Left cardiac atrium (tissue), 4 donors: Measurements from ENCODE around the gene CNTNAP5. TPM values are rescaled to one million over a fixed set of nuclear protein-coding genes. Genes with fewer than 3 reads are reported as not detected.
"Not testable (repeated sequence)": the region's sequence is repeated elsewhere in the genome, so short reads cannot be mapped to it uniquely, and the experiment has no call there.

Experiments used
- ATAC-seq, 2 donors: fragments of 200-7000 bp; cut with Tn5 transposase; one replicate each; pipeline ENCODE4 v1.9.1; 2020; ENCODE audit warnings: mild to moderate bottlenecking in 2 of 2, moderate library complexity in 2 of 2
- DNase-seq: peaks from one replicate; pipeline ENCODE4 v3.0.0-alpha.2; 2020
- intact Hi-C, 2 donors: fragments of 100-400 bp; cut with DNase I; formaldehyde crosslinking; loops; one replicate each; pipeline versions ENCODE4 v1.14.1 to v1.15.1; 2022 to 2023
- total RNA-seq, 2 donors: library from RNA; stranded (reverse); fragmentation: NEBNext Ultra II Directional; extraction: Animal tissue kit (Norgen Biotek cat#: 25700); gene quantifications; one replicate each; pipeline ENCODE4 v1.2.1, GENCODE V29; 2021
- donor health status: DM: no; HTN: yes; CAD: no.
- donor health status: DM: no; HTN: yes; CAD: no; lungs with severe emphysema.
- donor health status: DM: yes; HTN: yes; CAD: no.
- donor health status: Dilated cardiomyopathy.

Gene CNTNAP5
- total RNA-seq, 2 donors from 2014 or later, result not detected

GRCh38 chr2:124353656-124354055, 328.6 kb downstream of the CNTNAP5 start:
- intact Hi-C loops, result no loop called here
- DNase-seq (no peak), ATAC-seq (no peak)

GRCh38 chr2:124354466-124354865, 329.4 kb downstream of the CNTNAP5 start:
- no peak for ATAC-seq
- intact Hi-C loops, result no loop called here
- DNase-seq, result no peak

- DNase-seq, intact Hi-C loops, ATAC-seq: not testable (repeated sequence)
Observed at GRCh38 chr2:124361966-124362365, 336.9 kb downstream of the CNTNAP5 start.

GRCh38 chr2:124369181-124369580, 344.1 kb downstream of the CNTNAP5 start:
- DNase-seq (no peak), ATAC-seq (no peak)
- intact Hi-C loops, result no loop called here

- intact Hi-C loops, result no loop called here
- ATAC-seq (no peak), DNase-seq (no peak)
Observed at GRCh38 chr2:124380221-124380749, 355.2 kb downstream of the CNTNAP5 start.

GRCh38 chr2:124382067-124382618, 357.1 kb downstream of the CNTNAP5 start:
- intact Hi-C loops, result no loop called here
- ATAC-seq (no peak), DNase-seq (no peak)

- DNase-seq (no peak), ATAC-seq (no peak)
- intact Hi-C loops, result no loop called here
Observed at GRCh38 chr2:124395961-124396360, 370.9 kb downstream of the CNTNAP5 start.

GRCh38 chr2:124402274-124402673, 377.2 kb downstream of the CNTNAP5 start:
- ATAC-seq (no peak), DNase-seq (no peak)
- intact Hi-C loops, result no loop called here

GRCh38 chr2:124407836-124408534, 382.9 kb downstream of the CNTNAP5 start:
- ATAC-seq, DNase-seq, intact Hi-C loops: not testable (repeated sequence)

- intact Hi-C loops, result no loop called here
- ATAC-seq (no peak), DNase-seq (no peak)
Observed at GRCh38 chr2:124424074-124424473, 399.0 kb downstream of the CNTNAP5 start.

- intact Hi-C loops, result no loop called here
- ATAC-seq (peak in 1 of 2 donors; percentile 37), DNase-seq (no peak)
Observed at GRCh38 chr2:124426122-124426521, 401.0 kb downstream of the CNTNAP5 start.

- DNase-seq, result no peak
- ATAC-seq, result peak in 1 of 2 donors; percentile 59
- intact Hi-C loops, result no loop called here
Observed at GRCh38 chr2:124426625-124427024, 401.5 kb downstream of the CNTNAP5 start.

- DNase-seq (no peak), ATAC-seq (no peak)
- intact Hi-C loops, result no loop called here
Observed at GRCh38 chr2:124437811-124438210, 412.7 kb downstream of the CNTNAP5 start.

- intact Hi-C loops, result no loop called here
- DNase-seq (no peak), ATAC-seq (no peak)
Observed at GRCh38 chr2:124450481-124450880, 425.4 kb downstream of the CNTNAP5 start.

GRCh38 chr2:124476291-124476690, 451.2 kb downstream of the CNTNAP5 start:
- no peak for ATAC-seq
- DNase-seq, result no peak
- intact Hi-C loops, result no loop called here

- no peak for DNase-seq
- intact Hi-C loops, result no loop called here
- no peak for ATAC-seq
Observed at GRCh38 chr2:124478761-124479160, 453.7 kb downstream of the CNTNAP5 start.

GRCh38 chr2:124480958-124481357, 455.9 kb downstream of the CNTNAP5 start:
- no peak for DNase-seq
- ATAC-seq, result no peak
- intact Hi-C loops, result no loop called here

GRCh38 chr2:124482044-124482443, 457.0 kb downstream of the CNTNAP5 start:
- intact Hi-C loops, result no loop called here
- DNase-seq, result no peak
- no peak for ATAC-seq

GRCh38 chr2:124482551-124482950, 457.5 kb downstream of the CNTNAP5 start:
- DNase-seq (no peak), ATAC-seq (no peak)

GRCh38 chr2:124485659-124486058, 460.6 kb downstream of the CNTNAP5 start:
- intact Hi-C loops, result no loop called here
- DNase-seq (no peak), ATAC-seq (no peak)

More at GRCh38 chr2:124482551-124482950, 457.5 kb downstream of the CNTNAP5 start:
- intact Hi-C loops, result no loop called here

GRCh38 chr2:124489686-124490085, 464.6 kb downstream of the CNTNAP5 start:
- no peak for DNase-seq
- ATAC-seq, result no peak
- intact Hi-C loops, result no loop called here
